Stimulated activated CD4-positive, alpha-beta T cell treated with anti-CD3 and anti-CD28 coated beads, Interleukin-4, amount 100 ng/mL, for 48 hours (primary cell): ENCODE data around the gene USP20.

ENCODE experiments used
- DNase-seq, 2 donors: peaks; one replicate each; pipeline ENCODE4 v3.0.0-alpha.2; 2020; ENCODE audit warnings: low read depth in 2 of 2

USP20 gene

DNA sequence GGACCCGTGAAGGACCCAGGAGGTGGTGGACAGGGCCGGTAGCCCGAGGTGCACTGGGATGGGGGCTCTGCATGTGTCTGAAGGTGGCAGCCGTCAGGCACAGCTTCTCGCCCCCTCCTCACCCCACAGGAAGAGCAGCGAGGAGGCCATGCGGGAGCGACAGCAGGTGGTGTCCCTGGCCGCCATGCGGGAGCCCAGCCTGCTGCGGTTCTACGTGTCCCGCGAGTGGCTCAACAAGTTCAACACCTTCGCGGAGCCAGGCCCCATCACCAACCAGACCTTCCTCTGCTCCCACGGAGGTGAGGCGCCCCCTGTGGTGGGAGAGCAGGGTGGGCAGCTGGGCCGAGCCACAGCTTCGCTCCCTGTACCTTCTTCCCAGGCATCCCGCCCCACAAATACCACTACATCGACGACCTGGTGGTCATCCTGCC lies 39.9 kb downstream of the USP20 start:
- DNase-seq: no peak

- DNase-seq: no peak
Observed at GRCh38 chr9:129875687-129876395, 40.6 kb downstream of the USP20 start.

GRCh38 chr9:129876815-129877214 lies 41.6 kb downstream of the USP20 start:
- DNase-seq: no peak

DNA sequence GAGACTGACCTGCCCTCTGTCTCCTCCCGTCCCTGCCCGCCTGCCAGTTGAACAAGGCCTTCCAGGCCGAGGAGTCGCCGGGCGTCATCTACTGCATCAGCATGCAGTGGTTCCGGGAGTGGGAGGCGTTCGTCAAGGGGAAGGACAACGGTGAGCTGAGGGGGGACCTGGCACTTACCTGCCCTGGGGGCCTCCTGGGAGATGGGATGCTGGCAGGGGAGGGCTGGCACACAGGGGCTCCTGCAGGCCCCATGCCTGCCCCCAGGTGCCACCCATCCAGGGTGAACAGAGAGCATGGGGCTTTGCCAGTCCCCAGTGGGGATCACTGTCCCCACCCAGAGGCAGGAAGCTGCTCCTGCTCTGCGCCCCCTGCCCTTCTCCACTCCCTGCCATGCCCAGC lies 43.0 kb downstream of the USP20 start:
- DNase-seq: no peak

- no peak for DNase-seq
Observed at GRCh38 chr9:129879103-129879699, 43.9 kb downstream of the USP20 start.

- no peak for DNase-seq
Observed at GRCh38 chr9:129879991-129880653, 44.9 kb downstream of the USP20 start.

DNA sequence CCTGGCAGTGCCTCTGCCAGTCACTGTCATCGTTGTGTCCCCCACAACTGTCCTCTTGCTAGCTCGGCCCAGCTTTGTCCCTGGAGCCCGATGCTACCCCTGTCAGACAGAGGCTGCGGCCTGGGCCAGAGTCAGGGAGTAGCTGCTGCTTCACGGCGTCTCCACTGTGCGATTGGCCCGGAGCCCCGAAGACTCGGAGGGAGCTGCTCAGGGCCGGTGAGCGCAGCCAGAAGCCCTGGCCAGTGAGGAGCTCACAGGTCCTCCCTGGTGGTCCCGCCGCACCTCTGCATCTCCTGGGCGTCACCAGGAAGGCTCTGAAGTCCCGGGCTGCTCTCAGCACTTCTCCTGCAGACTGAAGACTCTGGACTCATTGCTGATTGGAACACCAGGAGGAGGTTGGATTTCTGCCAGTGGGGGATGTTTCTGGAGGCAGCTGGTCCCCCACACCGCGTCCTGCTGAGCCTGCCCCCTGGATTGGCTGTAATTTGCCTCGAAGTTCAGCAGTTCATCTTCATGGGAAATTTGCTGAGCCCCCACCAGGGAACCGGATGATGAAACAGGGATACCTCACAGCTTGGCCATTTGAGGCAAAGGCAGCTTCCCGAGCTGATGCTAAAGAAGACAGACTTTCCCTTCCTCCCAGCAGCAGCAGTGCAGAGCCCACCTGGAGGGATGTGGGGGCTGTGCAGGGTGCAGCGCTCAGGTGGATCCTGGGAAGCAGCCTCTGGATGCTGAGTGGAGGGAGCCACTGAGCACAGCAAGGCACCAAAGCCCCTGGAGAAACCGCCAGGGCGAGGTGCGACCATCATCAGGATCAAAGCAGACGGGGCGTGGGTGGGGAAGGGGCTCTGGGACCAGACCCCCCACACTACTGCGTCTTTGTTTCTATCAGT lies 45.6 kb downstream of the USP20 start:
- DNase-seq: no peak

- DNase-seq: no peak
Observed at GRCh38 chr9:129881547-129882324, 46.5 kb downstream of the USP20 start.

- DNase-seq: peak; percentile 95 to 97
Observed at GRCh38 chr9:129884220-129885017, 49.2 kb downstream of the USP20 start.

GRCh38 chr9:129885018-129885669 lies 49.9 kb downstream of the USP20 start:
- DNase-seq: peak; percentile 32 to 37

GRCh38 chr9:129885670-129886106 lies 50.4 kb downstream of the USP20 start:
- DNase-seq: peak; percentile 88 to 93

DNA sequence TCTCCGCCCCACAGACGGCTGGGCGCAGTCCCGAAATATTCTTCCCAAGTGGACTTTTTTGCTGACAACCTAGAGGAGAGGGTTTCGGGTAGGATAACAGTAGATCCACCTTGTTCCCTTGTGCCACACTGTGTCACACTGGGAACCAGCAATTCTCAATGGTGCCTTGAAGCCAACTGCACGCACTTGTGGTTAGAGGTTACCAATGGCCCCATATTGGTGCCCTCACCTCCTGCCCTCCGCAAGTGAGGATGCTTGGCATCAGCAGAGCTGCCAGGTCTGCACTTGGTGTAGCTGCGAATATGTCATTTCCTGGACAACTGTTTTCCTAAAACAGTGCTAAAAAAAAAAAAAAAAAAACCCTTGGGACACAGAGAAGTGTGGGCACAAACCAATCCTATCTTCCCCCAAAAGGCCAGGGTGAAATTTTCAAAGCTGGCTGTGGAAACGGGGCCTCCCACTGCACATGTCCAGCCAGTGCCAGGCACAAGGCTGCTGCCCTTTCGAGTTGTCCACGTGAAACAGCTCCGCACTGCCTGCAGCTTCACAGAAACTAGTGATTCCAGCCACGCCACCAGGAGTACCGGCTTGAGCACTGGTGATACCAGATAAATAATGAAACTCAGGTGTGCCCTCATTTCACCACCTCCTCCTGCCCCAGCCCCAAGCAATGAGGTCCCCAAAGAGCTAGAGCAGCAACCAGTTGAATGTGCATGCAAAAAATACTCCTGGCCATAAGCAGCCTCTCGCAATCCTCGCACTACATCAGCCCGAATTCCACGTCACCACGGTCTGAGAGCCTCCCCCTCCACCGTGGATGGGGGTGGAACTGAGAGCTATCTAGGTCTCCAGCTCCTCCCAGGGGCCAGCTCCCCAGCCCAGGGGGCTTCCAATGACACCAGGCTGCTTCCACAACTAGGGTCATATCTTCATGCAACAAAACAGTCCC lies 51.2 kb downstream of the USP20 start:
- DNase-seq: peak; percentile 49 to 54

DNA sequence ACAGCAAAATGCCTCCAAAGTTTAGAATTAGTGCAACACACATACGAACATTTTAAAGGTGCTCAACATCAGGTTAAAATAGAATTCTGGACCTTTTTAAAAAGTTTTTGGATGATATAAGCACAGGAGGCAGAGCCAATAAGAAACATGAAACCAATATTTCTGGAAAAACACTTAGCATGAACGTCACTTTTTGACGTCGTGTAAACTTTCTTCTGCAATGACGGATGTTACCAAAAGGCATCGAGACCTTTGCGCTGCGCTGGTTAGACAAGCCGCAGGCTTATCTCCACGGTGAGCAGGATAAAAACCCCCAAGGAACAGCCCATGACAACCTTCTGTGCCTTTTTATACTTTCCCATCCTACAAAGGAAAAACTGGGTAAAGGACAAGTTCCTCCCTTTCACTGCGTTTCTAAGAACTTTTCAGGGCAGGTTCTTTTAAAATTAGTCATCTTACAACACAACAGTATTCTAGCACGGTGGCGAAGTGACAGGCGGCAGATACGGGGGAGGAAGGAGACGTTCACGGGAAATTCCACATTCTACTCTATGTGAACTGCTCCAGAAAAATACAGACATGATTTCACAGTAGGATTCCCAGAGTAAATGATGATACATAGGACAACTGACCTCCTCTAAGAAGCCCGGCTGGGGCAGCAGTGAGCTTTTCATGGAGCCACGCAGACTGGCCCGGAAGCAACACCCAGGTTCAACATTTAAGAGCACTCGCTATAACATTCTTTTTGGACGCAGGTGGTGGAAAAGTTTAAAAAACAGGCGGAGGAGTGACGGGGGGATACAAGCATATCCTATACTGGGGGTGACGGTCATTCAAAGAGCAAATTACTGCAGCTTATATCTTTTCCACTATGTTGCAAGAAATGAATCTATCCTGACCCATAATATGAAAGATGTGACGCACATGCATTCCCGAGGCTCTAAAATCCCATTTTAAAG lies 52.4 kb downstream of the USP20 start:
- DNase-seq: peak; percentile 27 to 70

DNA sequence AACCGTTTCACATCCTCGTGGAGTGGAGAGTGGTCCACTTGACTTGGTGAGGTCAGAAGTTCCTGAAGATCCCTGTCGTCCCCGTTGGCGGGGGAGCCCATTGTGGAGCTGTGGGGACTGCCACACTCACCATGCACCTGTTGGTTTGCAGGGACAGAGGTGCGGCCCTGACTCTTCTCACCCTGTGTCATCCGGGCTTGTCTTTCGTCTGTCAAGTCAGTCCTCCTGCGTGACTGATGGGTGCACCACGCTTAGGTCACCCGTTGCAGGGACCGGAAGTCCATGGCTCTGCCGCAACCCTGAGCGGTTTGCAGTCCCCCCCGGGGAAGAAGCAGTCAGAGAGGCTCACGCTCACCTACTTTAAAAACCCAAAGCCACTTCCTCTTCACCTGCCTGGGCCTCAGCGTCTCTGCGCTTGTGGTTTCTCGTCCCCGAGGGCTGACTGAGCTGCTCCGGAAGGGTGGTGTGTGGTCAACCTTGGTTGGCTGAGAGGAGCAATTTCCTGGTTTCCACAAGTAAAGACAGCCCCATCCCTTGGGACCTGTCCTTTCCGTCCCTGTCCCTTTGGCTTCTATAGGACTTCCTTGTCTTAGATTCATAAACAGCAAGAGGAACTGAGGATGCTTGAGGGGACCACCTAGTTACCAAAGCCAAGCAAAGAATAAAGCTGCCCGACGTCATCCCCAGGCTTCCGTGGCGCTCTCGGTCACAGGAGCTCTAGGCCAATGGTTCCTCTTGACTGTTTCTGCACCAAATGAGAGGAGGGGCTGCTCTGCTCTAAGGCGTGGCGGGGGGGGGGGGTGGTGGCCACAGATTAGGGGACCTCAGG lies 53.2 kb downstream of the USP20 start:
- peak; percentile 80 to 89 for DNase-seq

- DNase-seq: peak in 1 of 2 donors; percentile 22
Observed at GRCh38 chr9:129889122-129889940, 54.1 kb downstream of the USP20 start.
